ENCODE data around the gene PTGES.

Gene PTGES

GRCh38 chr9:129708793-129709192 lies 44.0 kb downstream of the PTGES start:
- DNase-seq (ENCODE audit: insufficient read length, low spot score) (no peak), FAIRE-seq (no peak)

GRCh38 chr9:129704807-129705206 lies 48.0 kb downstream of the PTGES start:
- TF ChIP-seq CTCF (IDR thresholded peaks at IDR 0.05; ENCODE audit: insufficient read depth, missing control alignments), result no peak
- DNase-seq (ENCODE audit: insufficient read length, low spot score), result no peak
- no peak for FAIRE-seq

More at GRCh38 chr9:129708793-129709192, 44.0 kb downstream of the PTGES start:
- TF ChIP-seq CTCF (IDR thresholded peaks at IDR 0.05; ENCODE audit: insufficient read depth, missing control alignments), result no peak

GRCh38 chr9:129703667-129704355 lies 49.0 kb downstream of the PTGES start:
- no peak for TF ChIP-seq CTCF (IDR thresholded peaks at IDR 0.05; ENCODE audit: insufficient read depth, missing control alignments)
- DNase-seq (ENCODE audit: insufficient read length, low spot score), result no peak
- FAIRE-seq, result no peak

GRCh38 chr9:129702589-129703520 lies 50.0 kb downstream of the PTGES start:
- no peak for FAIRE-seq
- TF ChIP-seq CTCF (IDR thresholded peaks at IDR 0.05; ENCODE audit: insufficient read depth, missing control alignments), result no peak

GRCh38 chr9:129701549-129701948 lies 51.3 kb downstream of the PTGES start:
- no peak for FAIRE-seq
- DNase-seq (ENCODE audit: insufficient read length, low spot score), result no peak

More at GRCh38 chr9:129702589-129703520, 50.0 kb downstream of the PTGES start:
- no peak for DNase-seq (ENCODE audit: insufficient read length, low spot score)

GRCh38 chr9:129701054-129701453 lies 51.8 kb downstream of the PTGES start:
- no peak for FAIRE-seq
- no peak for TF ChIP-seq CTCF (IDR thresholded peaks at IDR 0.05; ENCODE audit: insufficient read depth, missing control alignments)

More at GRCh38 chr9:129701549-129701948, 51.3 kb downstream of the PTGES start:
- no peak for TF ChIP-seq CTCF (IDR thresholded peaks at IDR 0.05; ENCODE audit: insufficient read depth, missing control alignments)

More at GRCh38 chr9:129701054-129701453, 51.8 kb downstream of the PTGES start:
- DNase-seq (ENCODE audit: insufficient read length, low spot score), result no peak
